ENCODE measurements around the gene CYP4A11.

- no peak for TF ChIP-seq CTCF (IDR thresholded peaks at IDR 0.05)
- TF ChIP-seq POLR2A (IDR thresholded peaks at IDR 0.05): no peak
Observed at GRCh38 chr1:46903481-46903880, 37.8 kb downstream of the CYP4A11 start.

Measured in adrenal gland (tissue), 5 donors.